HCT116 (cell line): ENCODE data around the gene SMYD3. TPM values are rescaled to one million over a fixed set of nuclear protein-coding genes. Genes with fewer than 3 reads are reported as not detected.

Experiments
- ATAC-seq: fragments of 200-7000 bp; cut with Tn5 transposase; 2 replicates; pipeline ENCODE4 v1.9.1; 2020; ENCODE audit warnings: mild to moderate bottlenecking, moderate library complexity
- BruUV-seq: library from RNA; stranded (reverse); fragments of 400-500 nt; replicated peaks from 2 replicates; lab custom pipeline; 2021; lab: Mats Ljungman, UMichigan
- CTCF ChIA-PET: fragments of 300-600 bp; sonication (Branson Sonifier 250); formaldehyde crosslinking; loops from one replicate; lab custom pipeline; 2021; ENCODE audit warnings: antibody characterized with exemption; lab: Charles Lee
- POLR2A ChIA-PET: fragments of 300-600, 350-600 bp; sonication (Branson Sonifier 250); formaldehyde crosslinking; loops from one replicate; lab custom pipeline; 2021; ENCODE audit warnings: antibody characterized with exemption; lab: Charles Lee
- RAD21 ChIA-PET, 2 experiments: fragments of 300-600 bp; sonication (Branson Sonifier 250); formaldehyde crosslinking; loops; one replicate each; lab custom pipeline; 2023; ENCODE audit warnings: low total read pairs in 2 of 2; ENCODE audit not compliant: uncharacterized antibody in 2 of 2, unreplicated experiment in 2 of 2, low non-redundant PET in 1 of 2; lab: Charles Lee
- DNase-seq: peaks from one replicate; pipeline ENCODE4 v3.0.0-alpha.2; 2010; ENCODE audit warnings: low read depth, low spot score
- H2AFZ ChIP-seq: fragments of 200-600 bp; shearing (Covaris generic), sonication (generic); 2 replicates; pipeline ENCODE4 v1.6.1; 2017; ENCODE audit warnings: low read depth, mixed run types, mixed read lengths, antibody characterized with exemption, low read length; ENCODE audit not compliant: poor library complexity, severe bottlenecking
- H3K27ac ChIP-seq: 2 replicates; pipeline ENCODE4 v1.5.1; 2012; ENCODE audit warnings: low read depth, low read length
- H3K27me3 ChIP-seq: fragments of 200-600 bp; sonication (generic); 2 replicates; pipeline ENCODE4 v1.6.1; 2016; ENCODE audit warnings: mixed run types, low read length, mixed read lengths; ENCODE audit not compliant: insufficient read depth
- H3K36me3 ChIP-seq, 2 experiments: fragments of 200-500 bp in 1 of 2; fragments of 200-600 bp in 1 of 2; sonication (Bioruptor generic) in 1 of 2; sonication (generic) in 1 of 2; 2 replicates each; pipeline versions ENCODE4 v1.5.1 to v1.6.1; 2014 to 2016; ENCODE audit warnings: low read length in 2 of 2, inconsistent platforms in 1 of 2, mixed read lengths in 1 of 2, mixed run types in 1 of 2; ENCODE audit not compliant: insufficient read depth in 2 of 2, control insufficient read depth in 1 of 2
- H3K4me1 ChIP-seq, 2 experiments: fragments of 200-600 bp in 1 of 2; sonication (generic) in 1 of 2; 2 replicates each; pipeline versions ENCODE4 v1.5.1 to v1.6.1; 2012 to 2017; ENCODE audit warnings: low read length in 2 of 2, inconsistent platforms in 1 of 2, mild to moderate bottlenecking in 1 of 2, mixed read lengths in 1 of 2, mixed run types in 1 of 2, moderate library complexity in 1 of 2; ENCODE audit not compliant: insufficient read depth in 2 of 2, control insufficient read depth in 1 of 2
- H3K4me2 ChIP-seq: fragments of 200-600 bp; sonication (generic); 2 replicates; pipeline ENCODE4 v1.6.1; 2017; ENCODE audit warnings: mixed run types, low read length, mixed read lengths
- H3K4me3 ChIP-seq, 2 experiments: fragments of 200-600 bp in 1 of 2; sonication (generic) in 1 of 2; replicated peaks in 1 of 2; 2 replicates each; pipeline ENCODE4 v1.5.1; 2011 to 2016; ENCODE audit warnings: low read length in 2 of 2, control low read depth in 1 of 2, low read depth in 1 of 2, mild to moderate bottlenecking in 1 of 2, mixed read lengths in 1 of 2, mixed run types in 1 of 2
- H3K79me2 ChIP-seq: fragments of 200-600 bp; sonication (generic); 2 replicates; pipeline ENCODE4 v1.6.1; 2017; ENCODE audit warnings: mild to moderate bottlenecking, mixed run types, low read length, moderate library complexity, mixed read lengths; ENCODE audit not compliant: insufficient read depth
- H3K9ac ChIP-seq: fragments of 200-600 bp; sonication (generic); 2 replicates; pipeline ENCODE4 v1.6.1; 2016; ENCODE audit warnings: low read length, mixed read lengths
- H3K9me2 ChIP-seq: fragments of 200-600 bp; sonication (generic), shearing (Covaris generic); 2 replicates; pipeline ENCODE4 v1.6.1; 2017; ENCODE audit warnings: mixed run types, mild to moderate bottlenecking, moderate library complexity; ENCODE audit not compliant: insufficient read depth
- H3K9me3 ChIP-seq, 2 experiments: fragments of 200-500 bp in 1 of 2; fragments of 200-600 bp in 1 of 2; sonication (Bioruptor generic) in 1 of 2; sonication (generic) in 1 of 2; 2 replicates each; pipeline ENCODE4 v1.6.1; 2014 to 2017; ENCODE audit warnings: low read length in 2 of 2, mixed read lengths in 2 of 2, inconsistent platforms in 1 of 2, low read depth in 1 of 2, mild to moderate bottlenecking in 1 of 2, mixed run types in 1 of 2, moderate library complexity in 1 of 2; ENCODE audit not compliant: control insufficient read depth in 1 of 2, insufficient read depth in 1 of 2
- H4K20me1 ChIP-seq: fragments of 200-600 bp; sonication (generic), shearing (Covaris generic); 2 replicates; pipeline ENCODE4 v1.6.1; 2017; ENCODE audit warnings: mixed run types, mild to moderate bottlenecking, moderate library complexity; ENCODE audit not compliant: insufficient read depth
- CBX3 ChIP-seq: IDR thresholded peaks from 2 replicates; pipeline ENCODE4 v1.6.1; 2012; ENCODE audit warnings: low read depth
- CEBPB ChIP-seq: IDR thresholded peaks from 2 replicates; pipeline ENCODE4 v1.6.1; 2012; ENCODE audit warnings: low read depth
- EGR1 ChIP-seq: IDR thresholded peaks from 2 replicates; pipeline ENCODE4 v1.6.1; 2012; ENCODE audit warnings: low read depth
- ELF1 ChIP-seq: IDR thresholded peaks from 2 replicates; pipeline ENCODE4 v1.6.1; 2012; ENCODE audit warnings: low read depth, borderline replicate concordance
- EZH2 ChIP-seq: fragments of 200-600 bp; sonication (generic); IDR thresholded peaks from 2 replicates; pipeline ENCODE4 v1.6.1; 2017; ENCODE audit warnings: antibody characterized with exemption, mixed run types
- EZH2phosphoT487 ChIP-seq: fragments of 200-600 bp; IDR thresholded peaks from 2 replicates; pipeline ENCODE4 v1.6.1; 2018; ENCODE audit warnings: antibody characterized with exemption, borderline replicate concordance
- JUND ChIP-seq: IDR thresholded peaks from 2 replicates; pipeline ENCODE4 v1.6.1; 2012
- POLR2A ChIP-seq: IDR thresholded peaks from 2 replicates; pipeline ENCODE4 v1.7.0; 2011; ENCODE audit warnings: borderline replicate concordance; ENCODE audit not compliant: insufficient read depth, insufficient read length; ENCODE audit errors: extremely low read depth
- POLR2AphosphoS5 ChIP-seq: IDR thresholded peaks from 2 replicates; pipeline ENCODE4 v1.6.1; 2011; ENCODE audit warnings: mild to moderate bottlenecking, low read depth, low read length, moderate library complexity
- RAD21 ChIP-seq: IDR thresholded peaks from 2 replicates; pipeline ENCODE4 v1.6.1; 2012; ENCODE audit warnings: low read depth, mild to moderate bottlenecking
- SP1 ChIP-seq: IDR thresholded peaks from 2 replicates; pipeline ENCODE4 v1.6.1; 2012; ENCODE audit warnings: low read depth
- ZFX ChIP-seq: fragments of 450-650 bp; IDR thresholded peaks from 2 replicates; pipeline ENCODE4 v1.6.1; 2017
- intact Hi-C: fragments of 100-400 bp; cut with micrococcal nuclease; formaldehyde crosslinking; loops from 2 replicates; pipeline ENCODE4 v1.10.0; 2022
- total RNA-seq: library from RNA; stranded (reverse); gene quantifications from one replicate; pipeline ENCODE4 v1.2.1, GENCODE V29; 2021; ENCODE audit not compliant: unreplicated experiment
- TF ChIP-seq, protein P1 (sequence below): IDR thresholded peaks from 2 replicates; pipeline ENCODE4 v1.6.1; 2012
- TF ChIP-seq, protein P2 (sequence below): IDR thresholded peaks from 2 replicates; pipeline ENCODE4 v1.6.1; 2012; ENCODE audit warnings: low read depth
- TF ChIP-seq, protein P3 (sequence below): IDR thresholded peaks from 2 replicates; pipeline ENCODE4 v1.6.1; 2011; ENCODE audit warnings: mild to moderate bottlenecking, low read length, moderate library complexity; ENCODE audit not compliant: insufficient replicate concordance; ENCODE audit errors: extremely low read depth
- TF ChIP-seq, protein P4 (sequence below), 3 experiments: fragments of 200-600 bp in 1 of 3; sonication (generic) in 1 of 3; IDR thresholded peaks in 2 of 3; conservative IDR thresholded peaks in 1 of 3; 2 replicates each; pipeline ENCODE4 v1.5.1; 2012 to 2017; ENCODE audit warnings: low read depth in 2 of 3, low read length in 2 of 3, antibody characterized with exemption in 1 of 3, borderline replicate concordance in 1 of 3, control low read depth in 1 of 3, mild to moderate bottlenecking in 1 of 3, mixed read lengths in 1 of 3, mixed run types in 1 of 3, moderate library complexity in 1 of 3; ENCODE audit not compliant: insufficient read depth in 1 of 3

The SMYD3 gene
- total RNA-seq, 1 experiment from 2014 or later = 33.6 TPM

DNA sequence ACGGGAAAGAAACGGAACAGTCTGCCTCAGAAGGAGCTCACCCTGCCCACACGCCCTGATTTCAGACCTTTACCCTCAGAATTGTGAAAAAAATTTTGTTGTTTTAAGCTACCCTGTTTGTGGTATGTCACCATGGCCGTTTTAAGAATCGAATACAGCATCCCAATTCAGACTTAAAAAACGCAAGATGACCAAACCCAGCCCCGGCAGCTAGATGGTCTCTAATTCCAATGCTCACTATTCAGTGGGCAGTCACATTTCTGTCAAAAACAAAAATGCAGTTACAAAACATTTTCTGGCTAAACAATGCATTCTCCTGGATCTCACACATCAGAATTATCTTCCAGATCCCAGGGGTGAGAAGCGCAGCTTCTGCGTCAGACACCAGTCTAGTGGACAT, 527.5 kb downstream of the SMYD3 start:
- Histone ChIP-seq H3K9ac (no peak overlapping the region), H3K27ac (no peak overlapping the region), H3K4me3 (no peak overlapping the region), H3K4me1 (no peaks in the 10 kb centered on the region), H2AFZ (no peak overlapping the region), H3K4me2 (no peak overlapping the region)
- TF ChIP-seq EZH2 (no peak), SP1 (no peak), JUND (no peak), CBX3 (no peak), EZH2phosphoT487 (no peak), POLR2AphosphoS5 (no peak), CEBPB (no peak), POLR2A (no peak), ZFX (no peak), RAD21 (no peak), EGR1 (no peak), ELF1 (no peak)
- TF ChIP-seq, protein P1, sequence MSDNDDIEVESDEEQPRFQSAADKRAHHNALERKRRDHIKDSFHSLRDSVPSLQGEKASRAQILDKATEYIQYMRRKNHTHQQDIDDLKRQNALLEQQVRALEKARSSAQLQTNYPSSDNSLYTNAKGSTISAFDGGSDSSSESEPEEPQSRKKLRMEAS = no peak
- TF ChIP-seq, protein P2, sequence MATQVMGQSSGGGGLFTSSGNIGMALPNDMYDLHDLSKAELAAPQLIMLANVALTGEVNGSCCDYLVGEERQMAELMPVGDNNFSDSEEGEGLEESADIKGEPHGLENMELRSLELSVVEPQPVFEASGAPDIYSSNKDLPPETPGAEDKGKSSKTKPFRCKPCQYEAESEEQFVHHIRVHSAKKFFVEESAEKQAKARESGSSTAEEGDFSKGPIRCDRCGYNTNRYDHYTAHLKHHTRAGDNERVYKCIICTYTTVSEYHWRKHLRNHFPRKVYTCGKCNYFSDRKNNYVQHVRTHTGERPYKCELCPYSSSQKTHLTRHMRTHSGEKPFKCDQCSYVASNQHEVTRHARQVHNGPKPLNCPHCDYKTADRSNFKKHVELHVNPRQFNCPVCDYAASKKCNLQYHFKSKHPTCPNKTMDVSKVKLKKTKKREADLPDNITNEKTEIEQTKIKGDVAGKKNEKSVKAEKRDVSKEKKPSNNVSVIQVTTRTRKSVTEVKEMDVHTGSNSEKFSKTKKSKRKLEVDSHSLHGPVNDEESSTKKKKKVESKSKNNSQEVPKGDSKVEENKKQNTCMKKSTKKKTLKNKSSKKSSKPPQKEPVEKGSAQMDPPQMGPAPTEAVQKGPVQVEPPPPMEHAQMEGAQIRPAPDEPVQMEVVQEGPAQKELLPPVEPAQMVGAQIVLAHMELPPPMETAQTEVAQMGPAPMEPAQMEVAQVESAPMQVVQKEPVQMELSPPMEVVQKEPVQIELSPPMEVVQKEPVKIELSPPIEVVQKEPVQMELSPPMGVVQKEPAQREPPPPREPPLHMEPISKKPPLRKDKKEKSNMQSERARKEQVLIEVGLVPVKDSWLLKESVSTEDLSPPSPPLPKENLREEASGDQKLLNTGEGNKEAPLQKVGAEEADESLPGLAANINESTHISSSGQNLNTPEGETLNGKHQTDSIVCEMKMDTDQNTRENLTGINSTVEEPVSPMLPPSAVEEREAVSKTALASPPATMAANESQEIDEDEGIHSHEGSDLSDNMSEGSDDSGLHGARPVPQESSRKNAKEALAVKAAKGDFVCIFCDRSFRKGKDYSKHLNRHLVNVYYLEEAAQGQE = no peak
- TF ChIP-seq, protein P3, sequence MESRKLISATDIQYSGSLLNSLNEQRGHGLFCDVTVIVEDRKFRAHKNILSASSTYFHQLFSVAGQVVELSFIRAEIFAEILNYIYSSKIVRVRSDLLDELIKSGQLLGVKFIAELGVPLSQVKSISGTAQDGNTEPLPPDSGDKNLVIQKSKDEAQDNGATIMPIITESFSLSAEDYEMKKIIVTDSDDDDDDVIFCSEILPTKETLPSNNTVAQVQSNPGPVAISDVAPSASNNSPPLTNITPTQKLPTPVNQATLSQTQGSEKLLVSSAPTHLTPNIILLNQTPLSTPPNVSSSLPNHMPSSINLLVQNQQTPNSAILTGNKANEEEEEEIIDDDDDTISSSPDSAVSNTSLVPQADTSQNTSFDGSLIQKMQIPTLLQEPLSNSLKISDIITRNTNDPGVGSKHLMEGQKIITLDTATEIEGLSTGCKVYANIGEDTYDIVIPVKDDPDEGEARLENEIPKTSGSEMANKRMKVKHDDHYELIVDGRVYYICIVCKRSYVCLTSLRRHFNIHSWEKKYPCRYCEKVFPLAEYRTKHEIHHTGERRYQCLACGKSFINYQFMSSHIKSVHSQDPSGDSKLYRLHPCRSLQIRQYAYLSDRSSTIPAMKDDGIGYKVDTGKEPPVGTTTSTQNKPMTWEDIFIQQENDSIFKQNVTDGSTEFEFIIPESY = no peak
- TF ChIP-seq, protein P4, sequence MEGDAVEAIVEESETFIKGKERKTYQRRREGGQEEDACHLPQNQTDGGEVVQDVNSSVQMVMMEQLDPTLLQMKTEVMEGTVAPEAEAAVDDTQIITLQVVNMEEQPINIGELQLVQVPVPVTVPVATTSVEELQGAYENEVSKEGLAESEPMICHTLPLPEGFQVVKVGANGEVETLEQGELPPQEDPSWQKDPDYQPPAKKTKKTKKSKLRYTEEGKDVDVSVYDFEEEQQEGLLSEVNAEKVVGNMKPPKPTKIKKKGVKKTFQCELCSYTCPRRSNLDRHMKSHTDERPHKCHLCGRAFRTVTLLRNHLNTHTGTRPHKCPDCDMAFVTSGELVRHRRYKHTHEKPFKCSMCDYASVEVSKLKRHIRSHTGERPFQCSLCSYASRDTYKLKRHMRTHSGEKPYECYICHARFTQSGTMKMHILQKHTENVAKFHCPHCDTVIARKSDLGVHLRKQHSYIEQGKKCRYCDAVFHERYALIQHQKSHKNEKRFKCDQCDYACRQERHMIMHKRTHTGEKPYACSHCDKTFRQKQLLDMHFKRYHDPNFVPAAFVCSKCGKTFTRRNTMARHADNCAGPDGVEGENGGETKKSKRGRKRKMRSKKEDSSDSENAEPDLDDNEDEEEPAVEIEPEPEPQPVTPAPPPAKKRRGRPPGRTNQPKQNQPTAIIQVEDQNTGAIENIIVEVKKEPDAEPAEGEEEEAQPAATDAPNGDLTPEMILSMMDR (IDR thresholded peaks at IDR 0.05 in 2 of 3, conservative IDR thresholded peaks at IDR 0.05 in 1 of 3; ENCODE audit: borderline replicate concordance in 1 of 3, insufficient read depth in 1 of 3, low read depth in 2 of 3, low read length in 2 of 3) = no peak
- TF ChIP-seq, all 23 proteins: peak for 0
- ATAC-seq (no peak), DNase-seq (no peak)
- Histone ChIP-seq H3K9me2 (no peaks in the 10 kb centered on the region), H3K79me2 (no peaks in the 10 kb centered on the region), H3K9me3 (no peaks in the 10 kb centered on the region), H3K36me3 (no peaks in the 10 kb centered on the region), H3K27me3 (no peaks in the 10 kb centered on the region), H4K20me1 (no peaks in the 10 kb centered on the region)
- intact Hi-C loops = no loop called here
- BruUV-seq = no TSS peak
- ChIA-PET RAD21 (no interaction called here), CTCF (no interaction called here), POLR2A (no interaction called here)
